ENCODE results near the gene SZT2. TPM values are rescaled to one million over a fixed set of nuclear protein-coding genes. Genes with fewer than 3 reads are reported as not detected.

The SZT2 gene
- total RNA-seq, 1 donor from 2014 or later = 24.8 TPM

DNA sequence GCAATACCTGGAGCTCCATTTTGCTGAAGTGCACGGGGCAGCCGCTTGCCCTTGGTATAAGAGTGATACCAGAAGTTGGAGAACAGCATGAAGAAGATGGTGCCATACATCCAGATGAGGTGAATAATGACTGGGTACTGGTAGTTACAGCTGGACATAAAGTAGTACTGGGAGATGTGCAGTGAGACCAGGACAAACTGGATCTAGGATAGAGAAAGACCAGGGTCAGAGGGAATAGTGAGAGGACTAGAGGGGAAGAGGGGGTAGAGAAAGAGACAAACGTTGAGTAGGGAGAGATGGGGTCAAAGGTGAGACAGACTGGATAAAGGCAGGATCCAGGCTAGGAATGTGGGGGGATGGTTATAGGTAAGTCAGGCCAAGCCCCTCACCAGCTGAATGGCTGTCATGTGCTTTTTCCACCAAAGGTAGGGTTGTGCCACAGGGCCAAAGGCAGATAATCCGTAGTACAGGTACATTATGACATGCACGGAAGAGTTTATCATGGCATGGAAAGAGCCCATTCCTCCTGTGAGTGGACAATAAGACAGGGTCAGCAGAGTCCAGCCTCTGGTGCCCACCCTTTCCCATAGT lies 25.7 kb upstream of the SZT2 start:
- DNase-seq = no peak

DNA sequence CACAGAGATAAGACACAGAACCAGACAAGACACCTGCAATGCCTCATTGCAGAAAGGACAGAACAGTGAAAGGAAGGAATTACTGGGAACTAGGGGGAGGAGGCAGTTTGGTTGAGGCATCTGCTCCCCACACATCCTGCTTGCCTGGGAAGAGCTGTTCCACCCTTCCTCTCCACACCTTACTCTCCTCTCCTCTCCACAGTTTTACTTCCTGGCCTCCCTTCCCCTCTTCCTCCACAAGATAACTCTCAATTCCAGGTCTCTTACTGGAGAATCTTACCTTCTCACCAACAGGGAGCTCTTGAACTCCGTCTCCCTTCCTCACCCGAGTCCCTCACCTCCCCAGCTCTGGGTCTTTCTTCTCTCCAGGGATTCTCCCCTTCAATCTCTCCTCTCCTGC lies 24.0 kb upstream of the SZT2 start:
- Histone ChIP-seq H3K4me1 (peaks cover 46% of the 10 kb centered on the region), H3K27ac (replicated peaks) (peak overlapping the region; percentile 98), H3K9me3 (replicated peaks) (no peaks in the 10 kb centered on the region), H3K36me3 (peaks cover 49% of the 10 kb centered on the region), H3K4me3 (peak overlapping the region; percentile 95), H3K27me3 (ENCODE audit: low read depth) (no peaks in the 10 kb centered on the region)
- intact Hi-C loops (cut with micrococcal nuclease) = no loop called here
- DNase-seq = no peak
- no peak for TF ChIP-seq CTCF (IDR thresholded peaks at IDR 0.05; ENCODE audit: borderline replicate concordance)

More for the DNA sequence above, 25.7 kb upstream of the SZT2 start:
- intact Hi-C loops (cut with micrococcal nuclease) = no loop called here
- Histone ChIP-seq H3K4me3 (no peak overlapping the region), H3K27me3 (ENCODE audit: low read depth) (no peaks in the 10 kb centered on the region), H3K27ac (replicated peaks) (no peak overlapping the region), H3K36me3 (peaks cover 49% of the 10 kb centered on the region), H3K4me1 (peaks cover 39% of the 10 kb centered on the region), H3K9me3 (replicated peaks) (no peaks in the 10 kb centered on the region)
- TF ChIP-seq CTCF (IDR thresholded peaks at IDR 0.05; ENCODE audit: borderline replicate concordance) = no peak

GRCh38 chr1:43366179-43366578 lies 23.5 kb upstream of the SZT2 start:
- intact Hi-C loops (cut with micrococcal nuclease) = no loop called here
- Histone ChIP-seq H3K27me3 (ENCODE audit: low read depth) (no peaks in the 10 kb centered on the region), H3K4me1 (peaks cover 46% of the 10 kb centered on the region), H3K9me3 (replicated peaks) (no peaks in the 10 kb centered on the region), H3K4me3 (peak overlapping the region; percentile 95), H3K36me3 (peaks cover 45% of the 10 kb centered on the region), H3K27ac (replicated peaks) (peak overlapping the region; percentile 98)
- TF ChIP-seq CTCF (IDR thresholded peaks at IDR 0.05; ENCODE audit: borderline replicate concordance) = no peak
- peak; percentile 18 for DNase-seq

DNA sequence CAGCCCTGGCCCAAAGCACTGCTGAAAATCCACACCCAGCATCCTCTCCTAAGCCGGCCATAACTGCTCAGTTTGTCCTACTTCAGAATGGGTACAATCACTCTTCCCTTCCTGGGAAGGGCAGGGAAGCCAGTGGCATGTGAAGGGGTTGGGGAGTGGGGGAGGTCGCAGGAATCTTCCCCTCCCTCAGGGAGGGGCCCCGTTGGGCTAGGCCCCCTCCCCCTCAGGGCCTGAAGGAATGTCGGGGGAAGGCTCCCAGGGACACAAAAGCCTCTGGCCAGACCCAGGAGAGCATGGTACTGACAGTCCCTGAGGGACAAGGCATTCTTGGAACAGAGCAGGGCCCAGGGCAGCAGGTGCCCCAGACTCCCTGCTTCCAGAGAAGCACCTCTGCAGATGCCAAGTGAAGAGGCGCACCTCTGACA lies 23.1 kb upstream of the SZT2 start:
- no peaks in the 10 kb centered on the region for H3K9me3 ChIP-seq (replicated peaks)
- TF ChIP-seq CTCF (IDR thresholded peaks at IDR 0.05; ENCODE audit: borderline replicate concordance) = no peak
- no peak for DNase-seq
- no peaks in the 10 kb centered on the region for H3K27me3 ChIP-seq (ENCODE audit: low read depth)
- peak overlapping the region; percentile 98 for H3K27ac ChIP-seq (replicated peaks)
- intact Hi-C loops (cut with micrococcal nuclease) = no loop called here
- peak overlapping the region; percentile 95 for H3K4me3 ChIP-seq
- peaks cover 41% of the 10 kb centered on the region for H3K36me3 ChIP-seq
- peaks cover 46% of the 10 kb centered on the region for H3K4me1 ChIP-seq

DNA sequence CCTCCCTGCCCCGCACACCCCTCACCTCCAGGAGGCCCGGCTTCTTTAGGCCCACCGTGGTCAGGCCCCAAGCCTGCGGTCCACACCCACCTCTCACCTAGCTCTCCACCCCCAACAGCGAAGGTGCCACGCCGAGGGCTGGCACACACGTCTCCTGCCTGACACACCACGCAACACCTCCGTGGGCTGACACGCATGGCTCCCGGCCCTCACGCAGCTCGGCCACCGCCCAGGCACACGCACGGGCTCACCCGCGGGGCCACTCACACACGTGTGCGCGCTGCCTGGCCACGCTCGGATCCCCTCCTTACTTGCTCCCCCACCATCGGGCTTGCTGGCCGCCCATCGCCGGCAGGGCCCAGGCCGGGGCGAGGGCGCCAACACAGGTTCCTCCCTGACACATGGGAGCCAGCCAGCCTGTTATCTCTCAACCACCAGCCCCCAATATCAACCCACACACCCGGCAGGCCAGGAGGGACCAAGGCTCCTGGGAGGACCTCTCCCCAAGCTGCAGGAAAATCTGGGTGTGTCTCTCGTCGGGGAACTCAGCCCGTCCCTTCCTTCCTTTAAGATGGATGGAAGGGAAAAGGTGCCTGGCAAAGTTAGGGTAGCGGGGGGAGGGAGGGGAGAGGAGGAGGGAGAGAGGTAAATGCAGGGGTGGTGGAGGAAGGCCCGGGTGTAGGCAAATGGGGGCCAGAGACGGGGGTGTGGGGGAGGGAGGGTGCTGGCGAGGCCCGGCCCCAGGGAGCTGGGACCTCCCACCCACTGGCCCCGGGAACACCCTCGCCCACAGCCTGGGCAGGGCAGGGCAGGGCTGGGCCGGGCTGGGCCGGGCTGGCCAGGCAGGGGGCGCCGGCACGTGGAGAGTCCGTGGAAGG lies 22.4 kb upstream of the SZT2 start:
- no peaks in the 10 kb centered on the region for H3K9me3 ChIP-seq (replicated peaks)
- peaks cover 47% of the 10 kb centered on the region for H3K4me1 ChIP-seq
- peak overlapping the region; percentile 98 for H3K27ac ChIP-seq (replicated peaks)
- H3K36me3 ChIP-seq = peaks cover 34% of the 10 kb centered on the region
- no peaks in the 10 kb centered on the region for H3K27me3 ChIP-seq (ENCODE audit: low read depth)
- intact Hi-C loops (cut with micrococcal nuclease) = no loop called here
- peak; percentile 25 for DNase-seq
- peak overlapping the region; percentile 95 for H3K4me3 ChIP-seq
- TF ChIP-seq CTCF (IDR thresholded peaks at IDR 0.05; ENCODE audit: borderline replicate concordance) = no peak

All from left ventricle myocardium inferior (tissue), 1 donor.